ENCODE data around the gene FST. TPM values are rescaled to one million over a fixed set of nuclear protein-coding genes. Genes with fewer than 3 reads are reported as not detected.

FST gene
- total and polyA plus RNA-seq, 2 donors from 2014 or later = 0.45 to 2.7 TPM

DNA sequence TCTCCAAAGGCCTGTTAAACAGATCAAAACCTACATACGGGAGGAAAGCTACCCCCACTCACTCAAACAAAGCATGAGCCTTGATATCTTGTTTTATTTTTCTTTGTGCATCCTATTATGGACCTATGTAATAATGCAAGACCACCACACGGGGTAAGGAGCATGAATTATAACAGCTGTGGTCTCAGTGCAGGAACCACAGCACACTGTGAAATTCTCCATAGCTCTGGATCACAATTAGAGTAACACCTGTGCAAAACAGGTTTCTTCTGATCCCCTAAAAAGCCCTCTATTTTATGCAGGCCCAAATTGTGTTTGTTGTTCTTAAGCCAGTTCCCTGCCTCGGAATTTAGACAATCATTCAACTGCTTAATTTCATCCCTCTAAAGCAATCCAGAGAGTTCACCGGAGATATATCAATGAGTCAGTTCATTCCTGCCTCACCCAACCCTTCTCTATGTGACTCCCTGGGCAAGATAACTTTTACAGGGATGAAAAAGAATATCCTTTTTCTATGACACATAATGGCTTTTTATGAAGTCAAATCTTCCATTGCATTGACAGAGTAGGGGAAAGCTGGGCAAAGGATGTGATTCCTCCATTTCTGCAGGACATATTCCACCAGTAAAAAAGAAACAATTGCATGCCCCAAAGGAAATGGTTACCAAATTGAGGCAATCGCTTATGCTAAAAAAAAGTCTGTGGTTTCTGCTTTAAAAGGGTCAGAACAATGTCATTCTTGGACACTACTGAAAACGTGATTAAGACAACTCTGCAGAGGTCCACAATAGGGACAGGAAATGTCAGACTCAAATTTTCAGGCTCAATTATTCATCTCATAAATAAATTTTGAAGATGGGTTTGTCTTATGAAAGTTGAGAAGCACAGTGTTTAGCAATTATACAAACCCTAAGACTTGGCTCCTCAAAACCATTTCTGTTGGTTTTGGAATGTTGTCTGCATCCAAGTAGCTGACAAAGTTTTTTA is 41.6 kb upstream of the FST start:
- intact Hi-C loops (cut with DNase I) = no loop called here

DNA sequence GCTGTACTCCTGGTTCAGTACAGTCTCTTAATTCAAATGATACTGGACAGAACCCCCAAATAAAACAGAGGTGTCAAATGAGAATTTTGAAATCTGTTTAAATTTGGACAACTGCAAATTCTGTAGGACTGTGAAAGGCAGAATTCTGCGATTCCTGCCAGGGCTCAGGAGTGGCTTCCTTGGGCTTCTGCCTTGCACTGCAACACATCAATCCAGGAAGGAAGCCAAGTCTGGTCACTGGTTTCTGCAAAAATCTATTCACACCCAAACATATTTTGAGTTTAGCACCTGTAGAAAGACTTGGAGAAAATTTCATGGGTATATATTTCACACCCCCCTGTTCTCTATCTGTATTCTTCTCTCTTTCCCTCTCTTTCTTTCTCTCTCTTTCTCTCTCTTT is 37.5 kb upstream of the FST start:
- FAIRE-seq = no peak
- TF ChIP-seq, protein P1, sequence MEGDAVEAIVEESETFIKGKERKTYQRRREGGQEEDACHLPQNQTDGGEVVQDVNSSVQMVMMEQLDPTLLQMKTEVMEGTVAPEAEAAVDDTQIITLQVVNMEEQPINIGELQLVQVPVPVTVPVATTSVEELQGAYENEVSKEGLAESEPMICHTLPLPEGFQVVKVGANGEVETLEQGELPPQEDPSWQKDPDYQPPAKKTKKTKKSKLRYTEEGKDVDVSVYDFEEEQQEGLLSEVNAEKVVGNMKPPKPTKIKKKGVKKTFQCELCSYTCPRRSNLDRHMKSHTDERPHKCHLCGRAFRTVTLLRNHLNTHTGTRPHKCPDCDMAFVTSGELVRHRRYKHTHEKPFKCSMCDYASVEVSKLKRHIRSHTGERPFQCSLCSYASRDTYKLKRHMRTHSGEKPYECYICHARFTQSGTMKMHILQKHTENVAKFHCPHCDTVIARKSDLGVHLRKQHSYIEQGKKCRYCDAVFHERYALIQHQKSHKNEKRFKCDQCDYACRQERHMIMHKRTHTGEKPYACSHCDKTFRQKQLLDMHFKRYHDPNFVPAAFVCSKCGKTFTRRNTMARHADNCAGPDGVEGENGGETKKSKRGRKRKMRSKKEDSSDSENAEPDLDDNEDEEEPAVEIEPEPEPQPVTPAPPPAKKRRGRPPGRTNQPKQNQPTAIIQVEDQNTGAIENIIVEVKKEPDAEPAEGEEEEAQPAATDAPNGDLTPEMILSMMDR (IDR thresholded peaks at IDR 0.05; ENCODE audit: borderline replicate concordance, extremely low read depth, insufficient read depth) = no peak
- intact Hi-C loops (cut with DNase I) = no loop called here

More for the DNA sequence above, 41.6 kb upstream of the FST start:
- Histone ChIP-seq H3K27ac (ENCODE audit: low read depth in 2 of 2, low read length in 2 of 2) (no peak overlapping the region), H3K4me3 (ENCODE audit: low read length in 3 of 3) (no peak overlapping the region), H3K4me1 (ENCODE audit: control insufficient read depth in 2 of 3, insufficient read depth in 2 of 3, low read depth in 1 of 3, low read length in 3 of 3) (no peaks in the 10 kb centered on the region), H3K36me3 (ENCODE audit: control insufficient read depth in 2 of 3, insufficient read depth in 3 of 3, low read length in 3 of 3) (no peaks in the 10 kb centered on the region), H3K9ac (ENCODE audit: low read length in 3 of 3) (no peak overlapping the region), H3K27me3 (ENCODE audit: control insufficient read depth, insufficient read depth, low read length) (no peaks in the 10 kb centered on the region), H3K9me3 (ENCODE audit: control insufficient read depth in 2 of 3, insufficient read depth in 1 of 3, low read length in 3 of 3) (no peaks in the 10 kb centered on the region)
- DNase-seq (no peak), FAIRE-seq (no peak)
- TF ChIP-seq, protein P1 (IDR thresholded peaks at IDR 0.05; ENCODE audit: borderline replicate concordance, extremely low read depth, insufficient read depth) = no peak

DNA sequence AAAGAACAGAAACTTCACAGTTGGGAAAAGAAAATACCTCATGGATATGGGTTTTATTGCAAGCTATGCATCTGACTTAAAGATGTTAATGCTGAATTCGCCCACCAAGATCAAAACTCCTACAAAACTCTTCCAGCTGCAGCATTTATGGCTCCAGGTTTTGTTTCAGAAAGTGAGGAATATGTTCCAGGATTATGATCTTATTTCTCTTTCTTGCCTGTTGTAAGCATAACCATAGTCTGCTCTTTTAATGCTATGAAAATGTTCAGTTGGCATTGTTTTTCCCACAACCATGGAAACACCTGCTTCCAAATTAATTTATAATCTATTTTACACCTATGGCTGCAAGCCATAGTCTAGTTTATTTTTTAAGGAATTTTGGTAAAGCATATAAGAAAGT is 34.9 kb upstream of the FST start:
- FAIRE-seq = no peak
- no peaks in the 10 kb centered on the region for H3K27me3 ChIP-seq (ENCODE audit: control insufficient read depth, insufficient read depth, low read length)

More for the DNA sequence above, 37.5 kb upstream of the FST start:
- no peak for DNase-seq
- Histone ChIP-seq H3K9me3 (ENCODE audit: control insufficient read depth in 2 of 3, insufficient read depth in 1 of 3, low read length in 3 of 3) (no peaks in the 10 kb centered on the region), H3K4me1 (ENCODE audit: control insufficient read depth in 2 of 3, insufficient read depth in 2 of 3, low read depth in 1 of 3, low read length in 3 of 3) (no peaks in the 10 kb centered on the region), H3K4me3 (ENCODE audit: low read length in 3 of 3) (no peak overlapping the region), H3K36me3 (ENCODE audit: control insufficient read depth in 2 of 3, insufficient read depth in 3 of 3, low read length in 3 of 3) (no peaks in the 10 kb centered on the region), H3K9ac (ENCODE audit: low read length in 3 of 3) (no peak overlapping the region), H3K27me3 (ENCODE audit: control insufficient read depth, insufficient read depth, low read length) (no peaks in the 10 kb centered on the region), H3K27ac (ENCODE audit: low read depth in 2 of 2, low read length in 2 of 2) (no peak overlapping the region)

More for the DNA sequence above, 34.9 kb upstream of the FST start:
- Histone ChIP-seq H3K4me3 (ENCODE audit: low read length in 3 of 3) (no peak overlapping the region), H3K27ac (ENCODE audit: low read depth in 2 of 2, low read length in 2 of 2) (no peak overlapping the region), H3K9me3 (ENCODE audit: control insufficient read depth in 2 of 3, insufficient read depth in 1 of 3, low read length in 3 of 3) (no peaks in the 10 kb centered on the region), H3K36me3 (ENCODE audit: control insufficient read depth in 2 of 3, insufficient read depth in 3 of 3, low read length in 3 of 3) (no peaks in the 10 kb centered on the region), H3K9ac (ENCODE audit: low read length in 3 of 3) (no peak overlapping the region), H3K4me1 (ENCODE audit: control insufficient read depth in 2 of 3, insufficient read depth in 2 of 3, low read depth in 1 of 3, low read length in 3 of 3) (no peaks in the 10 kb centered on the region)
- DNase-seq = no peak
- TF ChIP-seq, protein P1 (IDR thresholded peaks at IDR 0.05; ENCODE audit: borderline replicate concordance, extremely low read depth, insufficient read depth) = no peak
- intact Hi-C loops (cut with DNase I) = no loop called here

Data from kidney (tissue), 14 donors.